Left renal pelvis (tissue), 4 donors: ENCODE measurements around the gene SOAT1. TPM values are rescaled to one million over a fixed set of nuclear protein-coding genes. Genes with fewer than 3 reads are reported as not detected.

Source experiments
- DNase-seq, 4 donors: peaks; one replicate each; pipeline ENCODE4 v3.0.0-alpha.2; 2013; ENCODE audit warnings: low read depth in 4 of 4, low spot score in 3 of 4
- polyA plus RNA-seq, 4 donors: library from polyadenylated mRNA; unstranded; fragments of 120-200 nt; gene quantifications; one replicate each; pipeline ENCODE4 v1.2.1, GENCODE V29; 2013; ENCODE audit not compliant: insufficient read length in 4 of 4

Gene SOAT1
- polyA plus RNA-seq, 4 donors: 22.3 to 40.9 (median 31.9) TPM

DNA sequence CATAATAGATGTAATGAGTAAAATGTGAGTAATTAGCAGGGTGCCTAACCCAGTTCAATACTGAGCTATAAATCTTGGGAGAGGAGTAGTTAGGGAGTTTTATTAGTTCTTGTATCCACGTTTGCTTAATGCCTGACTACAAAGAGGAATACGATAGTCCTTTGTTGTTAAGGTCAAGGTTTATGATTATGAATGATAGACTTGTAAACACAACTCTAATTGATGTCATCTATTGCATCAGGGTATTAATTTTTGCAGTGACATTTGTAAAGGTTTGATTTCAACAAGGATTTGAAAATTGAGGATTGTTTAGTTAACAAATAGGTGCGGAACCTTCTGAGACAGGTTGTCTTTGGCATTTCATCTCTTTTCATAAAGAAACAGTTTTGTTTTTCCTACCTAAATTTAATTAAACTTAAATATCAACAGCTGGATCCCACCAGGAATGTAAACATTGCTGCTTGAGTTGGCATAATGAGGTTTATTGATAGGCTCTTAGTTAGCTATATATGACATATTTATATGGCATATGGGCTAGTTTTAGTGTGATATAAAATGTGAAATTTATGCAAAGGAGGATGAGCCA, 9.7 kb downstream of the SOAT1 start:
- no peak for DNase-seq

DNA sequence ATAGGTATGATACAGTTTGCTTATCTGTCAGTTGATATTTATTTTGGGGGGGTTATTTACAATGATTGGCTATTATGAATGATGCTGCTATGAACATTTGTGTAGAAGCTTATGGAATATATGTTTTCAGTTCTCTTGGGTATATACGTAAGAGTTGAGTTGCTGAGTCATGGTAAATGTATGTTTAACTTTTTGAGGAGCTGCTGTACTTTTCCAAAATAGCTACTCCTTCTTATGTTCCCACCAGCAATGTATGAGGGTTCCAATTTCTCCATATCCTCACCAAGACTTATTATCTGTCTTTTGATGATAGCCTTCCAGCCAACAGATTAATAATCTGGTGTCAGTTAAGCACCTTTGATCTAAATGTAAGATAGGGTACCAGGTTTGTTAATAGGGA, 11.9 kb downstream of the SOAT1 start:
- no peak for DNase-seq

DNA sequence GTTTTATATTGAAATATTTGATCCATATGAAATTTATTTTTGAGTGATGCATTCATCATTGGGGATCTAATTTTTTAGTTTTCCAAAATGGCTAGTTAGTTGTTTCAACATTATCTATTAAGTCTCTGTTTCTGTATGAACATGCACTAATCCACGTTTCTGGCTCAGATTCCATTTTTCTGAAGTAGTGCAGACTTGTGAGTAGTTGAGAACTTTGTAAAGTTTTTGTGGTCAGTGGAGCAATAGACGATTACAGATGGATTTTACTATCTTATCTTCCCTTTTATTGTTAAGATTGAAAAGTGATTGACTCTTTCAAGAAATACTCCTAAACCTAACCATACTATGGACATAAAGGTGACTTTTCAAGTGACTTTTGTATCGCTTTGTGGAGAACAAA, 16.7 kb downstream of the SOAT1 start:
- DNase-seq: no peak

DNA sequence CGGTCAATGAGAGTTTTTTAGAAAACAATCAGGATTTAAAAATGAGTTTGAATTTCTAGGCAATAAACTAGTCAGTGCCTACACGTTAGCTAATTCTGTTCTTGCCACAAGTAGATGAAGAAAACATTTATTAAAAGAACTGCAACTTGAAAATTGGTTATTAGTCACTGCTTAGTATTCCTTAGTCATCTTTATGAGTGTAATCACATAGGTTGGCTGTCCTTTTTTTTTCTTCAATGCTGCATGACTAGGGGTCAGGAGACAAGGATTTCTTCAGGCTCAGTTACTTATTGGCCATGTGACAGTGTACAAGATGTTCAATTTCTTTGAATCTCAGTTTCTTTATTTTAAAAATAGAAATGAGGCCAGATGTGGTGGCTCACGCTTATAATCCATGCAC, 17.1 kb downstream of the SOAT1 start:
- DNase-seq: no peak

DNA sequence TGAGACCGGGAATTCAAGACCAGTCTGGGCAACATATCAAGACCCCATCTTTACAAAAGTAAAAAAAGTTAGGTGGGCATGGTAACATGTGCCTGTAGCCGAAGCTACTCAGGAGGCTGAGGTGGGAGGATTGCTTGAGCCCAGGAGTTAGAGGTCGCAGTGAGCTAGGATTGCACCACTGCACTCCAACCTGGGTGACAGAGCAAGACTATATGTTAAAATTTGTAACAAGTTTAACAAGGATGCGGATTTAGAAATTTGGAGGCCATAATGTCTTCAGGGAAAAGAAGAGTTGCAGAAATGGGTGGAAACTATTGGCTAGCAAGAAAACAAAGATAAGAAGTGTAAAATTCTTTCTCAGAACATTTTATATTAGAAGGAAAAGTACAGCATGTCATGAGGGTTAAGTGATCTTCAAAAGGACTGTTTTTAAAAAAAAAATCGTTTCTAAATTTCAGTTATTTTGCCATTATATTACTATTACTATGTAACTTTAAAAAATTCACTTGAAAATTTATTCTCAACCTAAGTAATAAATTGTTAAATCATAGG, 17.6 kb downstream of the SOAT1 start:
- DNase-seq: no peak

DNA sequence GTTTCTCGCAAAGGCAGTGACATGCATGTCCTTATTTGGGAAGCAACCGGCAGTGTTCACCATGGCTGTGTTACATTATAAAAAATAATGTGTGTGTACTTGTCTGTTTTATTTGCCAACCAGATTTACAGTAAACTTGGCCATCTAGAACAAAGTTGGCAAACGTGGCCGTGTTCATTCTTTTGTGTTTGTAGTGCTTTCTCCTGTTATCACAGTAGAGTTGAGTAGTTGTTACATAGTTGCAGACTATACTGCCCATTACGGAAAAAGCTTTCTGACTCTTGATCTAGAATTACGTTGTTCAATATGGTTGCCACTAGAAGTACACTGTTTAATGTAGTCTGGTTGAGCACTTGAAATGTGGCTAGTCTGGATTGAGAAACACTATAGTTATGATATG, 19.4 kb downstream of the SOAT1 start:
- DNase-seq: no peak

DNA sequence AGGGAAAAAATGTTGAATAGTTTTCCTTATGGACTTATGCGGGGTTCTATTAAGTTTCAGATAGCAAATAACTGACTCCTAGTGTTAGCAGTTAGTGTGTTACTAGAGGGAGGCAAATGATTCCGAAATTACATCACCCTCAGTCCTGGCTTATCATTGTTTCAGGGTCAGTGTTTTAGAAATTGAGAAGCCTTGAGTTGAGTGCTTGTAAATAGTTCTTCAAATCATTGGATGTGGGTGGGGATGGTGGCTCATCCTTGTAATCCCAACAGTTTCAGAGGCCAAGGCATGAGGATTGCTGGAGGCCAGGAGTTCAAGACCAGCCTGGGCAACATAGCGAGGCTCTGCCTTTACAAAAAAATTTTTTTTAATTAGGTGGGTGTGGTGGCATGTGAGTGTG, 21.3 kb downstream of the SOAT1 start:
- DNase-seq: no peak

DNA sequence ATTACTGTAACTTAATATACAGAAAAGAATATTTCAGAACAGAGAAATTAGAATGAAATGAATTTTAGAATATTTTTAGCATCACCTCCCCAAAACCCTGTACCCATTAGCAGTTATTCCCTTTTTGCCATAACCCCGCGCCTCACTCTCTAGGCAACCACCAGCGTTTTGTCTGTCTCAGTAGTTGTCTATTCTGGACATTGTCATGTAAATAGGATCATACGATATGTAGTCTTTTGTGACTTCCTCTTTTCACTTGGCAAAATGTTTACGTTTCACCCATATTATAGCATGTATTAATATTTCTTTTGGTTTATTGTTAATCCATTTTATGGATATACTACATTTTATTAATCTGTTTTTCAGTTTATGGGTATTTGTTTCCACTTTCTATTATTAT, 24.9 kb downstream of the SOAT1 start:
- no peak for DNase-seq

- no peak for DNase-seq
Observed at GRCh38 chr1:179321533-179322216, 28.1 kb downstream of the SOAT1 start.

GRCh38 chr1:179322557-179322956, 29.0 kb downstream of the SOAT1 start:
- no peak for DNase-seq

GRCh38 chr1:179323436-179323835, 29.8 kb downstream of the SOAT1 start:
- DNase-seq: no peak

DNA sequence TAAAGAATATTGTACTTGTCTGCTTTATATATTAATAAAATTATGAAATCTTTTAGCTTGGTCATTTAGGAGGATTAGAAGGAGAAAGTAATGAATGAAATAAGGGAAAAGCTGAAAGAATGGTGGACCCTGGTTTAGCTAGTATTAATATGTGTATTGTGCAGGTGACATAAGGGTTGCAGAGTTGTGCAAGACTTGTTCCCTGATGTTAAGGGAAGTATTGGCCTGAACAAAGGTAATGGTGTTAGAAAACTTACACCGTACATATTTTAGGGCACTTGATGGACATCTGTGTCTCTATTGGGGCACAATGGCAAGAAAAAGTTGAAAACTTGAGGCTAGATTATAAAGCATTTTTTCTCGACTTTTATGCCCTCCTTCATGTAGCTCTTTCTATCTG, 32.2 kb downstream of the SOAT1 start:
- DNase-seq: no peak

DNA sequence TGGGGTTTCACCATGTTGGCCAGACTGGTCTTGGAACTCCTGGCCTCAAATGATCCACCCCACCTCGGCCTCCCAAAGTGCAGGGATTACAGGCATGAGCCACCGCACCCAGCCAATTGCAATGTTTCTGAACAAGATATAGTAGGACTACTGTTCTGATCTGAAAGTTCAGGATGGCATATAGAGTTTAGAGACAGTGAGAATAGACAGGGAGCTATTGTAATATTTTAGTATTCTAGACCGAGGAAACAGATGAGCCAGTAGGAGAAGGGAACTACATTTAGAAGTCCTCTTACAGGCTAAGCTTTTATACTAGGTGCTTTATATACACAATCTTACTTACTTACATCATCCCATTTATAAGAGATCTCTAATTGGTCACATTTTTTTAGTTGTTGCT, 33.1 kb downstream of the SOAT1 start:
- no peak for DNase-seq

- DNase-seq: no peak
Observed at GRCh38 chr1:179327196-179327595, 33.6 kb downstream of the SOAT1 start.

- DNase-seq: no peak
Observed at GRCh38 chr1:179327679-179328078, 34.1 kb downstream of the SOAT1 start.

DNA sequence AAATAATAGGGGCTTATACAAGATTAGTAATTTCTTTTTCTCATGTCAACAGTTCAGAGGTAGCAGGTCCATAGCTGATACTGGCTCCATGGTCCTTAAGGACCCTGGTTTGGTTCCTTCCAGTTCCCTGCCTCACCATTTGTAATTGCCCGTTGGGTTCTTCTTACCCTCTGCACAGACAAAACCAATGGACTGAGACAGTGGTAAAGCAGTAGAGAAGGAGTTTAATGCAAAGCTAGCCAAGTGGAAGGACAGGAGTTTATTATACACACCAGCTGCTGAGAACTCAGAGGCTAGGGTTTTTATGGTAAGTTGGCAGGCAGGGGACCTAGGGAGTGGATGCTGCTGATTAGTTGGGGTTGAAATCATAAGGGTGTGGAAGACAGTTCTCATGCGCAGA, 36.3 kb downstream of the SOAT1 start:
- DNase-seq: no peak

GRCh38 chr1:179334440-179334839, 40.8 kb downstream of the SOAT1 start:
- DNase-seq: no peak

- DNase-seq: no peak
Observed at GRCh38 chr1:179337288-179337687, 43.7 kb downstream of the SOAT1 start.

DNA sequence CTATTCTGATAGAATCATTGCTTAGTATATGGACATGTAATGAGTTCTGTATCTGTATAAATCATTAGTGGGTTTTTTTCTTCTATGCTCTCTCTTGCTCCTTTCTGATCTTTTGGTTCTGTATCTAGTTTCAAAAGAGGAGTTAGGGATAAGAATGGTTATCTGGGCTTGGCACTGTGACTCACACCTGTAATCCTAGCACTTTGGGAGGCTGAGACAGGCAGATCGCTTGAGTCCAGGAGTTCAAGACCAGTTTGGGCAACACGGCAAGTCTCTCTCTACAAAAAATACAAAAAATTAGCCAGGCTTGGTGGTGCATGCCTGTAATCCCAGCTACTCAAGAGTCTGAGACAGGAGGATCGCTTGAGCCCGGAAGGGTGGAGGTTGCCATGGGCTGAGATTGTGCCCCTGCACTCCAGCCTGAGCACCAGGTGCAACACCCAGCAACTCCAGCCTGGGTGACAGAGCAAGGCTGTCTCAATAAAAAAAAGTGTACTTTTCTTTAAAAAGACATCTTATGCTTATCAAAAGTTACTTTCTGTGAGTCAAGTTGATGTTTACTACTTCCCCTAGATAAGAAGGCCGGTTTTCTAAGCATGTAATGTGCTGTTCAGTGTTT, 44.5 kb downstream of the SOAT1 start:
- DNase-seq: no peak

- DNase-seq: no peak
Observed at GRCh38 chr1:179340918-179341317, 47.3 kb downstream of the SOAT1 start.

DNA sequence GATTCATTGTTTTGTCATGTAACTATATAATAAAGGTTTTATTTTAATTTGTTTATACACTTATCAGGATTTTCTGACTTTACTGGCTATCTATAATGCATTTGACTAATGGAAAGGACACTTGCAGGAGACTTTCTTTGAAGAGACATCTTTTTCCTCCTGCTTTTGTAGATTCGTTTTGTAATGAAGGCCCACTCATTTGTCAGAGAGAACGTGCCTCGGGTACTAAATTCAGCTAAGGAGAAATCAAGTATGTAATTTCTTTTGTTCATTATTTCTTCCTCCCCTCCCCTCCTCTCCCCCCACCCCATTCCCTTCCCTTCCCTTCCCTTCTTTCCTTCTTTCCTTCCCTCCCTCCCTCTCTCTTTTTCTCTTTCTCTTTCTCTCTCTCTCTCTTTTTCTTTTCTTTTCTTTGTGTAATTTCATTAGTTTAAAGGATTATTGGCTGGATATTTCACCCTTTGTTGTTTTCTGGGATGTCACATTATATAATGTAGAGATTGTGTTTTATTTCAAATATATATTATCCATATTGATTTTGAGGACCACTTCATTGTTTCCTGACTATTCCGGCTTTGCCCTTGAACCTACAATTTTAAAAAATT, 48.4 kb downstream of the SOAT1 start:
- DNase-seq: no peak
